Motor neuron (in vitro differentiated cells): ENCODE measurements around the gene SHANK3. TPM values are rescaled to one million over a fixed set of nuclear protein-coding genes. Genes with fewer than 3 reads are reported as not detected.
A peak's percentile ranks its signal among the peaks of the same experiment; 100 is the strongest.

Experiments
- ATAC-seq, 8 experiments: fragments of 200-7000 bp; cut with Tn5 transposase; replicated peaks in 6 of 8; 2 replicates each; pipeline ENCODE4 v1.8.0; 2021; ENCODE audit warnings: mild to moderate bottlenecking in 8 of 8, moderate library complexity in 8 of 8
- H3K27ac ChIP-seq, 2 donors: fragments of 250-450 bp; sonication (Bioruptor Pico); 2 replicates each; pipeline ENCODE4 v1.9.0; 2021; ENCODE audit warnings: antibody characterized with exemption in 2 of 2, mild to moderate bottlenecking in 2 of 2, moderate library complexity in 1 of 2
- H3K4me1 ChIP-seq, 2 donors: fragments of 250-450 bp; sonication (Bioruptor Pico); replicated peaks in 1 of 2; 2 replicates each; pipeline ENCODE4 v1.6.1; 2021; ENCODE audit warnings: antibody characterized with exemption in 2 of 2, mild to moderate bottlenecking in 2 of 2, moderate library complexity in 1 of 2
- H3K4me3 ChIP-seq, 5 donors: fragments of 250-450 bp; sonication (Bioruptor Pico); 2 replicates each; pipeline ENCODE4 v1.9.0; 2021; ENCODE audit warnings: antibody characterized with exemption in 5 of 5, mild to moderate bottlenecking in 5 of 5, moderate library complexity in 4 of 5
- WGBS, 10 experiments: fragments of 450-650 bp; shearing (Covaris generic); methylation state at CpG; one replicate each; pipeline ENCODE4 v1.0.0; 2022; 5-methylcytosine and 5-hydroxymethylcytosine counted together
- in situ Hi-C, 9 experiments: fragments of 400-800 bp; cut with MboI; loops; one replicate each; pipeline ENCODE4 v1.15.0; 2021; ENCODE audit warnings: low sequenced_read_pairs in 9 of 9, low pct_unique_long_range_greater_than_20kb in 2 of 9; ENCODE audit not compliant: unreplicated experiment in 9 of 9
- total RNA-seq, 8 experiments: library from RNA; unstranded; fragments of 300-600 nt; gene quantifications; 2 replicates each; pipeline versions ENCODE4 v1.2.3 to v1.2.4, GENCODE V29; 2022

Gene SHANK3
- total RNA-seq, 8 experiments from 2014 or later: 0.41 to 7.8 (median 5.2) TPM

- peaks cover 0 to 6% of the 10 kb centered on the region in 2 donors for H3K4me1 ChIP-seq
- in situ Hi-C loops: no loop called here
- no peak overlapping the region for H3K27ac ChIP-seq
- no peak overlapping the region for H3K4me3 ChIP-seq
- WGBS, 10 experiments: 25 to 92% (median 82%) methylated on average over 2 to 6 of the region's 10 CpGs; no CpG with 5 or more reads in 6 of the 10 experiments
- ATAC-seq: no peak
Observed at GRCh38 chr22:50676661-50677492, 4.3 kb downstream of the SHANK3 start.

GRCh38 chr22:50677493-50678217 lies 5.0 kb downstream of the SHANK3 start:
- H3K4me1 ChIP-seq: peaks cover 0 to 6% of the 10 kb centered on the region in 2 donors
- in situ Hi-C loops: no loop called here
- H3K4me3 ChIP-seq: no peak overlapping the region
- 50 to 100% (median 75%) methylated on average over 1 to 6 of the region's 13 CpGs; no CpG with 5 or more reads in 5 of the 10 experiments for WGBS, 10 experiments
- ATAC-seq: no peak
- H3K27ac ChIP-seq: no peak overlapping the region

- Histone ChIP-seq H3K4me3 (no peak overlapping the region), H3K4me1 (peaks cover 0 to 2% of the 10 kb centered on the region in 2 donors), H3K27ac (no peak overlapping the region)
- in situ Hi-C loops: no loop called here
- ATAC-seq: no peak
- WGBS, 10 experiments: 60 to 100% (median 95%) methylated on average over 1 to 12 of the region's 17 CpGs; no CpG with 5 or more reads in 7 of the 10 experiments
Observed at GRCh38 chr22:50678218-50678650, 5.6 kb downstream of the SHANK3 start.

- WGBS, 10 experiments: 93 to 100% (median 100%) methylated on average over 2 to 5 of the region's 30 CpGs; no CpG with 5 or more reads in 7 of the 10 experiments
Observed at GRCh38 chr22:50678651-50679521, 6.3 kb downstream of the SHANK3 start.

GRCh38 chr22:50683086-50683993 lies 10.7 kb downstream of the SHANK3 start:
- 25 to 100% (median 99%) methylated on average over 1 to 12 of the region's 21 CpGs; no CpG with 5 or more reads in 4 of the 10 experiments for WGBS, 10 experiments

More at GRCh38 chr22:50678651-50679521, 6.3 kb downstream of the SHANK3 start:
- in situ Hi-C loops: no loop called here
- ATAC-seq: no peak
- Histone ChIP-seq H3K27ac (no peak overlapping the region), H3K4me1 (peaks cover 0 to 2% of the 10 kb centered on the region in 2 donors), H3K4me3 (no peak overlapping the region)

GRCh38 chr22:50683994-50684371 lies 11.4 kb downstream of the SHANK3 start:
- 80 to 100% (median 92%) methylated on average over 1 to 5 of the region's 6 CpGs; no CpG with 5 or more reads in 4 of the 10 experiments for WGBS, 10 experiments
- Histone ChIP-seq H3K27ac (no peak overlapping the region), H3K4me3 (no peak overlapping the region), H3K4me1 (no peaks in the 10 kb centered on the region)
- ATAC-seq: no peak
- in situ Hi-C loops: no loop called here

More at GRCh38 chr22:50683086-50683993, 10.7 kb downstream of the SHANK3 start:
- in situ Hi-C loops: no loop called here
- no peak overlapping the region for H3K27ac ChIP-seq
- ATAC-seq: no peak
- no peaks in the 10 kb centered on the region for H3K4me1 ChIP-seq
- no peak overlapping the region for H3K4me3 ChIP-seq

- Histone ChIP-seq H3K4me3 (no peak overlapping the region), H3K4me1 (no peaks in the 10 kb centered on the region), H3K27ac (no peak overlapping the region)
- in situ Hi-C loops: no loop called here
- ATAC-seq: no peak
- WGBS, 10 experiments: no CpG with 5 or more reads among the region's 8 CpGs
Observed at GRCh38 chr22:50684501-50684900, 11.9 kb downstream of the SHANK3 start.

GRCh38 chr22:50684986-50685385 lies 12.4 kb downstream of the SHANK3 start:
- WGBS, 10 experiments: 0 to 83% (median 64%) methylated on average over 1 to 7 of the region's 10 CpGs; no CpG with 5 or more reads in 5 of the 10 experiments
- in situ Hi-C loops: no loop called here
- H3K4me1 ChIP-seq: no peaks in the 10 kb centered on the region
- ATAC-seq: no peak
- no peak overlapping the region for H3K4me3 ChIP-seq
- H3K27ac ChIP-seq: no peak overlapping the region

GRCh38 chr22:50686794-50687193 lies 14.2 kb downstream of the SHANK3 start:
- 40 to 80% (median 55%) methylated on average over 1 to 4 of the region's 9 CpGs; no CpG with 5 or more reads in 6 of the 10 experiments for WGBS, 10 experiments
- H3K4me3 ChIP-seq: no peak overlapping the region
- in situ Hi-C loops: no loop called here
- H3K4me1 ChIP-seq: no peaks in the 10 kb centered on the region
- H3K27ac ChIP-seq: no peak overlapping the region
- ATAC-seq: no peak

GRCh38 chr22:50687829-50688228 lies 15.2 kb downstream of the SHANK3 start:
- H3K4me1 ChIP-seq: no peaks in the 10 kb centered on the region
- WGBS, 10 experiments: 39 to 92% (median 85%) methylated on average over 3 to 5 of the region's 10 CpGs; no CpG with 5 or more reads in 7 of the 10 experiments
- no peak overlapping the region for H3K4me3 ChIP-seq
- no peak overlapping the region for H3K27ac ChIP-seq
- ATAC-seq: no peak
- in situ Hi-C loops: no loop called here

GRCh38 chr22:50688448-50688847 lies 15.8 kb downstream of the SHANK3 start:
- Histone ChIP-seq H3K4me3 (no peak overlapping the region), H3K27ac (no peak overlapping the region), H3K4me1 (no peaks in the 10 kb centered on the region)
- in situ Hi-C loops: no loop called here
- no peak for ATAC-seq
- 37 to 100% (median 82%) methylated on average over 1 to 5 of the region's 5 CpGs; no CpG with 5 or more reads in 5 of the 10 experiments for WGBS, 10 experiments

- in situ Hi-C loops: no loop called here
Observed at GRCh38 chr22:50691521-50691920, 18.9 kb downstream of the SHANK3 start.

More at GRCh38 chr22:50691521-50691920, 18.9 kb downstream of the SHANK3 start:
- Histone ChIP-seq H3K4me3 (no peak overlapping the region), H3K4me1 (no peaks in the 10 kb centered on the region), H3K27ac (no peak overlapping the region)
- ATAC-seq: peak in 3 of 8 experiments; percentile 20 to 64 (median 45)
- 0 to 33% (median 8%) methylated on average over 1 to 2 of the region's 2 CpGs; no CpG with 5 or more reads in 1 of the 10 experiments for whole genome bisulfite sequencing, 10 experiments
